IMR-90 (cell line): ENCODE results near the gene FFAR3.

Experiments used
- CEBPB ChIP-seq: IDR thresholded peaks from 2 replicates; pipeline ENCODE4 v1.6.1; 2012; ENCODE audit warnings: low read depth, low read length, improper control_type of control experiment
- CHD1 ChIP-seq: IDR thresholded peaks from 2 replicates; pipeline ENCODE4 v1.6.1; 2012; ENCODE audit warnings: low read depth, low read length, improper control_type of control experiment
- MAFK ChIP-seq: IDR thresholded peaks from 2 replicates; pipeline ENCODE4 v1.6.1; 2012; ENCODE audit warnings: low read depth, low read length, improper control_type of control experiment
- MXI1 ChIP-seq: IDR thresholded peaks from 2 replicates; pipeline ENCODE4 v1.6.1; 2012; ENCODE audit warnings: low read depth, mild to moderate bottlenecking, low read length, moderate library complexity, borderline replicate concordance
- POLR2A ChIP-seq: IDR thresholded peaks from 2 replicates; pipeline ENCODE4 v1.6.1; 2012; ENCODE audit warnings: mild to moderate bottlenecking, low read depth, low read length
- RAD21 ChIP-seq: IDR thresholded peaks from 2 replicates; pipeline ENCODE4 v1.6.1; 2012; ENCODE audit warnings: low read length, improper control_type of control experiment
- SMC3 ChIP-seq: fragments of 150-350 bp; IDR thresholded peaks from 2 replicates; pipeline ENCODE4 v1.6.1; 2016; ENCODE audit warnings: low read depth, mild to moderate bottlenecking, antibody characterized with exemption, low read length, moderate library complexity
- TF ChIP-seq, protein P1 (sequence below): conservative IDR thresholded peaks from 2 replicates; pipeline ENCODE4 v1.5.1; 2012; ENCODE audit warnings: mild to moderate bottlenecking, low read depth, low read length, improper control_type of control experiment
- TF ChIP-seq, protein P2 (sequence below): fragments of 150-350 bp; IDR thresholded peaks from 2 replicates; pipeline ENCODE4 v1.6.1; 2017; ENCODE audit warnings: mild to moderate bottlenecking, antibody characterized with exemption, low read length, low read depth

DNA sequence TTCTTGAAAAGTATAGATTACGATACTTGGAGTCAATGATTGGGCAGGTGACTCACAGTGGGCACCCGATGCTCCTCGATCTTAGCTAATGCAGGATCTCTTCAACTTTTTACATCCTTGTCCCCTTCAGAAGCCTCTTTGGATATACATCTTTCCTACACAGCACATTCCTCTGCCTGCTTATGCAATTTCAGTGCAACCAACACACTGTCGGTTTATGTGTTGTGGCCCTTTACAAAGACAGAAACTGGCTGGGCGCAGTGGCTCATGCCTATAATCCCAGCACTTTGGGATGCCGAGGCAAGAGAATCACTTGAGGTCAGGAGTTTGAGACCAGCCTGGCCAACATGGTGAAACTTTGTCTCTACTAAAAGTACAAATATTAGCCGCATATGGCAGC, 15.2 kb downstream of the FFAR3 start:
- TF ChIP-seq, protein P1, sequence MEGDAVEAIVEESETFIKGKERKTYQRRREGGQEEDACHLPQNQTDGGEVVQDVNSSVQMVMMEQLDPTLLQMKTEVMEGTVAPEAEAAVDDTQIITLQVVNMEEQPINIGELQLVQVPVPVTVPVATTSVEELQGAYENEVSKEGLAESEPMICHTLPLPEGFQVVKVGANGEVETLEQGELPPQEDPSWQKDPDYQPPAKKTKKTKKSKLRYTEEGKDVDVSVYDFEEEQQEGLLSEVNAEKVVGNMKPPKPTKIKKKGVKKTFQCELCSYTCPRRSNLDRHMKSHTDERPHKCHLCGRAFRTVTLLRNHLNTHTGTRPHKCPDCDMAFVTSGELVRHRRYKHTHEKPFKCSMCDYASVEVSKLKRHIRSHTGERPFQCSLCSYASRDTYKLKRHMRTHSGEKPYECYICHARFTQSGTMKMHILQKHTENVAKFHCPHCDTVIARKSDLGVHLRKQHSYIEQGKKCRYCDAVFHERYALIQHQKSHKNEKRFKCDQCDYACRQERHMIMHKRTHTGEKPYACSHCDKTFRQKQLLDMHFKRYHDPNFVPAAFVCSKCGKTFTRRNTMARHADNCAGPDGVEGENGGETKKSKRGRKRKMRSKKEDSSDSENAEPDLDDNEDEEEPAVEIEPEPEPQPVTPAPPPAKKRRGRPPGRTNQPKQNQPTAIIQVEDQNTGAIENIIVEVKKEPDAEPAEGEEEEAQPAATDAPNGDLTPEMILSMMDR, result no peak
- no peak for TF ChIP-seq SMC3
- no peak for TF ChIP-seq CEBPB
- TF ChIP-seq, protein P2, sequence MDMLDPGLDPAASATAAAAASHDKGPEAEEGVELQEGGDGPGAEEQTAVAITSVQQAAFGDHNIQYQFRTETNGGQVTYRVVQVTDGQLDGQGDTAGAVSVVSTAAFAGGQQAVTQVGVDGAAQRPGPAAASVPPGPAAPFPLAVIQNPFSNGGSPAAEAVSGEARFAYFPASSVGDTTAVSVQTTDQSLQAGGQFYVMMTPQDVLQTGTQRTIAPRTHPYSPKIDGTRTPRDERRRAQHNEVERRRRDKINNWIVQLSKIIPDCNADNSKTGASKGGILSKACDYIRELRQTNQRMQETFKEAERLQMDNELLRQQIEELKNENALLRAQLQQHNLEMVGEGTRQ, result no peak
- TF ChIP-seq RAD21, result no peak
- TF ChIP-seq POLR2A, result no peak
- no peak for TF ChIP-seq MXI1
- no peak for TF ChIP-seq CHD1
- no peak for TF ChIP-seq MAFK
